ENCODE data around the gene RMI2.
A peak's percentile ranks its signal among the peaks of the same experiment; 100 is the strongest.
"Not testable (repeated sequence)": the region's sequence is repeated elsewhere in the genome, so short reads cannot be mapped to it uniquely, and the experiment has no call there.

The RMI2 gene

DNA sequence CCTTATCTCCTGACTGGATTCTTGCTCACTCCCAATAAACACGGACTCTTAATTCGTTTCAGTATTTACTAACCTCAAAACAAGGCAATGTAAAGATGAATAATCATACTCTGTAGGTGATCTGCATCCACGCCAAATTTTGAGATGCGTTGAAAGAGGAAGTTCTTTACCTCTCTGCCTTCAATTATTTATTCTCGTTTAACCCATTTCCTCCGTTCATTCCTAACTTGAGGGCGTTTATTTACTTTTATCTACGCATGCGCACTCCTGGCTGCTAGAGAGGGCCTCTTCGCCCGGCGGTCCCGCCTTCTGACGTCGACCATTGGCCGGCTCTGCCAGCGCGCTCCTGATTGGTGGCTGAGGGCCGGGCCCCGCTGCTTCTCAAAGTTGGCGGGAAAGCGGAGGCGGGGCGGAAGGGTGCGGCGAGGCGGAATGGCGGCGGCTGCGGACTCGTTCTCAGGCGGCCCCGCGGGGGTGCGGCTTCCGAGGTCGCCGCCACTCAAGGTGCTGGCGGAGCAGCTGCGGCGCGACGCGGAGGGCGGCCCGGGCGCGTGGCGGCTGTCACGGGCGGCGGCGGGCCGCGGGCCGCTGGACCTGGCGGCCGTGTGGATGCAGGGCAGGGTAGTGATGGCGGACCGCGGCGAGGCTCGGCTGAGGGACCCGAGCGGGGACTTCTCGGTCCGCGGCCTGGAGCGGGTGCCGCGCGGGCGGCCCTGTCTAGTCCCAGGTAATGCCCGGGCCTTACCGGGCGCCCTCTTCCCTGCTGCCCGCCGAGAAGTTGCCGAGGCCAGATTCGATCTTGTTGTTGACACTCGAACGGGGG, at the start of gene RMI2:
Gene RMI2 (plus strand): TSS at position 420 of the 823 bp plus-strand sequence. CDS start 13 bp downstream, at position 433.
- peak within 1 kb of the TSS; percentile 64 to 96 for H3K4me3 ChIP-seq (ENCODE audit: low read length in 2 of 2)
- H3K27ac ChIP-seq (ENCODE audit: low read depth in 2 of 2, low read length in 2 of 2) = no peak within 1 kb of the TSS
- no peaks in the 10 kb centered on the region for H3K36me3 ChIP-seq (ENCODE audit: control insufficient read depth in 2 of 2, insufficient read depth in 2 of 2, low read length in 2 of 2)
- H3K9me3 ChIP-seq (ENCODE audit: control insufficient read depth in 2 of 2, low read length in 2 of 2) = no peaks in the 10 kb centered on the region
- peaks cover 3 to 13% of the 10 kb centered on the region in 2 donors for H3K4me1 ChIP-seq (ENCODE audit: control insufficient read depth in 2 of 2, insufficient read depth in 2 of 2, low read length in 2 of 2)
- H3K27me3 ChIP-seq (ENCODE audit: control insufficient read depth in 2 of 2, insufficient read depth in 2 of 2, low read length in 2 of 2) = no peaks in the 10 kb centered on the region
- peak within 1 kb of the TSS; percentile 54 to 67 for H3K9ac ChIP-seq (ENCODE audit: low read depth in 1 of 2, low read length in 2 of 2)

DNA sequence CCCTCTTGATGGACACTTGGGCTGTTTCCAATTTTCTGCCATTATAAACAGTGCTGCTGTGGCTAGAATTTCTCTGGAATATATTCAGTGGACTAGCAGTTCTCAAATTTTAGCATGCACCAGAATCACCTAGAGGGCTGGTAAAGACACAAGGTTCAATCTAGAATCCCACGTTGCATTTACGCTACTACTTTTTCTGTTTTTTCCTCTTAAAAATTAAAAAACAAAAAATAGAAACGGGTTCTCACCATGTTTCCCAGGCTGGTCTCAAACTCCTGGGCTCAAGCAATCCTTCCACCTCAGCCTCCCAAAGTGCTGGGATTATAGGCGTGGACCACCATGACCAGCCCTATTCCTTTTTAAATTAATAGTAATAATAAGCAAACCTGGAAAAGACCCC, 49.6 kb upstream of the RMI2 start:
- no peak overlapping the region for H3K4me3 ChIP-seq (ENCODE audit: low read length in 2 of 2)
- no peaks in the 10 kb centered on the region for H3K9me3 ChIP-seq (ENCODE audit: control insufficient read depth in 2 of 2, low read length in 2 of 2)
- H3K9ac ChIP-seq (ENCODE audit: low read depth in 1 of 2, low read length in 2 of 2) = no peak overlapping the region
- H3K27ac ChIP-seq (ENCODE audit: low read depth in 2 of 2, low read length in 2 of 2) = no peak overlapping the region
- H3K36me3 ChIP-seq (ENCODE audit: control insufficient read depth in 2 of 2, insufficient read depth in 2 of 2, low read length in 2 of 2) = no peaks in the 10 kb centered on the region
- H3K27me3 ChIP-seq (ENCODE audit: control insufficient read depth in 2 of 2, insufficient read depth in 2 of 2, low read length in 2 of 2) = no peaks in the 10 kb centered on the region
- H3K4me1 ChIP-seq (ENCODE audit: control insufficient read depth in 2 of 2, insufficient read depth in 2 of 2, low read length in 2 of 2) = peaks cover 12 to 14% of the 10 kb centered on the region in 2 donors

DNA sequence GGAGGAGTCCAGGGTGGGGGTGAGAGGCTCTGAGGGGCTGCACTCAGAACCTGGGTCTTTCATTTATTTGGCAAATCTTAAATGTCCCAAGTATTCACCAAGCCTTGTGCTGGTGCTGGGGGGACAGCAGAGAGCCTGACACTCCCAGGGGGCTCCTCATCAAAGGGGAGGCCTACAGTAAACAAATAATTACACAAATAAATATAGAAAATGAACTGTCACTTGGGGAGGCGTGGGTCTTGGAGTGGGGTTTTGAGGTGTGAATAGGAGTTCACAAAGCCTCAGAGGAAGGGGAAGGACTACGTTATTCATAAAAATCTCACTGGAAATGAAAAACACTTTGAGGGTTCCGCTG, 48.9 kb upstream of the RMI2 start:
- Histone ChIP-seq H3K4me3 (ENCODE audit: low read length in 2 of 2) (no peak overlapping the region), H3K4me1 (ENCODE audit: control insufficient read depth in 2 of 2, insufficient read depth in 2 of 2, low read length in 2 of 2) (peaks cover 12 to 14% of the 10 kb centered on the region in 2 donors), H3K9me3 (ENCODE audit: control insufficient read depth in 2 of 2, low read length in 2 of 2) (no peaks in the 10 kb centered on the region), H3K27me3 (ENCODE audit: control insufficient read depth in 2 of 2, insufficient read depth in 2 of 2, low read length in 2 of 2) (no peaks in the 10 kb centered on the region), H3K36me3 (ENCODE audit: control insufficient read depth in 2 of 2, insufficient read depth in 2 of 2, low read length in 2 of 2) (no peaks in the 10 kb centered on the region), H3K27ac (ENCODE audit: low read depth in 2 of 2, low read length in 2 of 2) (no peak overlapping the region), H3K9ac (ENCODE audit: low read depth in 1 of 2, low read length in 2 of 2) (no peak overlapping the region)

DNA sequence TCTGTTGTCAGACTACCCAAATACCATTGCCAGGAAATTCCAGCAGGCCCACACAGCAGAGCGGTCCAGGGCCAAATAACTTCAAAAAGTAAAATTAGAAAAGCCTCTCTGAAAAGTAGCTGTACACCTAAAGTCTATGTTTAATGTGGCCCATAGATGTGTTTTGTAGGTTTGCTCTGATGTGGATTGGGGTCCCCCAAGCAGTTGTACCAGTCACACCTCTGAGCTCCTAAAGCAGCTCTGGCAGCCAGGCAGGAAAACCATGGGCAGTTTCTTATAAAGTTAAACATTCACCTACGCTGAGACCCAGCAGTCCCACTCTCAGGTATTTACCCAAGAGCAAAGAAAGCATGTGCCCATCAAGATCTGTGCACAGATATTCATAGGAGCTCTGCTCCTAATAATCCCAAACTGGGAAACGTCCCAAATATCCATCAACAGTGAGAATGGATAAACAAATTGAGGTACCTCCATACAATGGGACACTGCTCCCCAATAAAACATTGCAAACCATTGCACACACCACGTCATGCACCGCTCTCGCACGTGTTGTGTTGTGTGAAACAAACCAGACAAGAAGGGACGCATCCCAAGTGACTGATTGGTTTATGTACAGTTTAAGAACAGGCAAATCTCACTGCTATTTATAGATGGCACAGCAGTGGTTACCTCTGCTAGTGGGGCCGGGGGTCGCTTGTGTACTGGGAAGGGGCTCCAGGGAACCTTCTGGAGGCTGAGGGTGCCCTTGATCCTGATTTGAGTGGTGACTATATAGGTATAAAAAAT, 48.4 kb upstream of the RMI2 start:
- peak overlapping the region in 1 of 2 donors; percentile 34 for H3K9ac ChIP-seq (ENCODE audit: low read depth in 1 of 2, low read length in 2 of 2)
- H3K27ac ChIP-seq (ENCODE audit: low read depth in 2 of 2, low read length in 2 of 2) = no peak overlapping the region
- no peaks in the 10 kb centered on the region for H3K36me3 ChIP-seq (ENCODE audit: control insufficient read depth in 2 of 2, insufficient read depth in 2 of 2, low read length in 2 of 2)
- H3K9me3 ChIP-seq (ENCODE audit: control insufficient read depth in 2 of 2, low read length in 2 of 2) = no peaks in the 10 kb centered on the region
- peak overlapping the region; percentile 33 to 60 for H3K4me3 ChIP-seq (ENCODE audit: low read length in 2 of 2)
- peaks cover 12 to 14% of the 10 kb centered on the region in 2 donors for H3K4me1 ChIP-seq (ENCODE audit: control insufficient read depth in 2 of 2, insufficient read depth in 2 of 2, low read length in 2 of 2)
- H3K27me3 ChIP-seq (ENCODE audit: control insufficient read depth in 2 of 2, insufficient read depth in 2 of 2, low read length in 2 of 2) = no peaks in the 10 kb centered on the region

DNA sequence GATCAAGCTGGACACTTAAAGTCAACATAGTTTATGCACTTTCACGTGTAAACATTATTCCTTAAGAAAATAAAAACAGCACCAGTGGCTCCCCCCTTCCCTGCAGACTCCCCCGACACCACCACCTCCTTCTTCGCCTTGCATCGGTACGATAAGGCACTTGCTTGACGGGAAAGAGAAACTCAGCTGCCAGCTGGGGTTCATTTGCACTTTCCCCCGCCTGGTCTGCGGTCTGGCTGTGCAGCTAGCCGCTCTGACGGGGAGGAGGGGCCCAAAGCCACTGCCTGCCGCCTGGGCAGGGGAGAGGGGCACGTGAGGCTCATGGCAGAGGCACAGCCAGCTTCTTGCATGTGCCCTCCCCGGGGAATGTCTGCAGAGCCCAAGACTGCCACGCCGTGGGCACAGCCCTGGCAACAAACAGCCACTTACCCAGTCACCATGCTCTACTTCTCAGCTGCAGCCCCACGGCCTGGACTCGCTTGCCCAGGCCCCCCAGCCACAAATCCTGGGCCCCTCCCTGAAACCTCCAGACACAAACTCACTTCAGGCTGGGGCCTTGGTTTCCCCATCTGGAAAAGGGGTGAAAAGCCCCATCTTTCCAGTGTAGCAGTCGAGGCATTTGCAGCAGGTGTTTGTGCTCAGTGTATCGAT, 47.6 kb upstream of the RMI2 start:
- H3K27ac ChIP-seq (ENCODE audit: low read depth in 2 of 2, low read length in 2 of 2) = peak overlapping the region in 1 of 2 donors; percentile 43
- no peaks in the 10 kb centered on the region for H3K27me3 ChIP-seq (ENCODE audit: control insufficient read depth in 2 of 2, insufficient read depth in 2 of 2, low read length in 2 of 2)
- H3K36me3 ChIP-seq (ENCODE audit: control insufficient read depth in 2 of 2, insufficient read depth in 2 of 2, low read length in 2 of 2) = no peaks in the 10 kb centered on the region
- H3K9me3 ChIP-seq (ENCODE audit: control insufficient read depth in 2 of 2, low read length in 2 of 2) = no peaks in the 10 kb centered on the region
- H3K4me3 ChIP-seq (ENCODE audit: low read length in 2 of 2) = peak overlapping the region; percentile 33 to 60
- peaks cover 12 to 14% of the 10 kb centered on the region in 2 donors for H3K4me1 ChIP-seq (ENCODE audit: control insufficient read depth in 2 of 2, insufficient read depth in 2 of 2, low read length in 2 of 2)
- H3K9ac ChIP-seq (ENCODE audit: low read depth in 1 of 2, low read length in 2 of 2) = peak overlapping the region in 1 of 2 donors; percentile 34

DNA sequence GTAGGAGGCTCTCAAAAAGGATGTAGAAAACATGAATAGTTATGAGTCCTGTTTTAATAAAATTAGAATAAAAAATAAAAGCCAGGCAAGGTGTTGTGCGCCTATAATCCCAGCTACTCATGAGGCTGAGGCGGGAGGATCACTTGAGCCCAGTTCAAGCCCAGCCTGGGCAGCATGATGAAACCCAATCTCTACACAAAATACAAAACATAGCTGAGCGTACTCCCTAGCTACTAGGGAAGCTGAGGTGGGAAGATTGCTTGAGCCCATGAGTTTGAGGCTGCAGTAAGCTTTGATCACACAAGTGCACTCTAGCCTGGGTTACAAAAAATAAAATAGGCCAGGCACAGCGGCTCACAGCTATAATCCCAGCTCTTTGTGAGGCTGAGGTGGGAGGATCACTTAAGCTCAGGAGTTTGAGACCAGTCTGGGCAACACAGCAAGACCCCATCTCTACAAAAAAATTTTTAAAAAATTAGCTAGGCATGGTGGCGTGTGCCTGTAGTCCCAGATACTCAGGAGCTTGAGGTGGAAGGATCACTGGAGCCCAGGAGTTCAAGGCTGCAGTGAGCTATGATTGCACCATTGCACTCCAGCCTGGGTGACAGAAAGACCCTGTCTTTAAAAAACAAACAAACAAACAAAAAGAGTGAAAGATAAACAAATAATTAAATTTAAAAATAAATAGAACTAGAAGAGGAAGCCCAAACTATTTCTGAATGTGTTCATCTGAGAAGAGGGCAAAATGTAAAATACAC, 46.9 kb upstream of the RMI2 start:
- no peak overlapping the region for H3K9ac ChIP-seq (ENCODE audit: low read depth in 1 of 2, low read length in 2 of 2)
- H3K9me3 ChIP-seq (ENCODE audit: control insufficient read depth in 2 of 2, low read length in 2 of 2) = no peaks in the 10 kb centered on the region
- no peak overlapping the region for H3K27ac ChIP-seq (ENCODE audit: low read depth in 2 of 2, low read length in 2 of 2)
- no peaks in the 10 kb centered on the region for H3K27me3 ChIP-seq (ENCODE audit: control insufficient read depth in 2 of 2, insufficient read depth in 2 of 2, low read length in 2 of 2)
- no peak overlapping the region for H3K4me3 ChIP-seq (ENCODE audit: low read length in 2 of 2)
- H3K4me1 ChIP-seq (ENCODE audit: control insufficient read depth in 2 of 2, insufficient read depth in 2 of 2, low read length in 2 of 2) = peaks cover 12 to 14% of the 10 kb centered on the region in 2 donors
- H3K36me3 ChIP-seq (ENCODE audit: control insufficient read depth in 2 of 2, insufficient read depth in 2 of 2, low read length in 2 of 2) = no peaks in the 10 kb centered on the region

DNA sequence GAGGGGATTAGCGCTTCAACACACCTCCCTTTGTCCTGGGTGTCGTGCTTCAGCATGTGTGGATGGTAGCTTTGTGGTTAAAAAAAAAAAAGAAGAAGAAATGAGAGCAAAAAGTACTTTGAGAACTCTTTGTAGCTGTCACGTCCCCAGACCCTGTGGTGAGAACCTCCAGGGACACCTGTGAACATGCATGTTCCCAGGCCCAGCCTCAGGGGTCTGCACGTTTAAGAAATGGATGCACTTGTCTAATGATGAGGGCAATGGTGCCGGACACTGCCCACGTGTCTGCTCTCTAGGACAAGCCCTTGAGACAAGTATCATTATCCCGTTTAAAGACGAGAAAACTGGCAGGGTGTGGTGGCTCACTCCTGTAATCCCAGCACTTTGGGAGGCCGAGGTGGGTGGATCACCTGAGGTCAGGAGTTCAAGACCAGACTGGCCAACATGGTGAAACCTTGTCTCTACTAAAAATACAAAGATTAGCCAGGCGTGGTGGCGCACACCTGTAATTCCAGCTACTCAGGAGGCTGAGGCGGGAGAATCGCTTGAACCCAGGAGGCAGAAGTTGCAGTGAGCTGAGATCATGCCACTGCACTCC, 46.2 kb upstream of the RMI2 start:
- not testable (repeated sequence) for H3K4me3 ChIP-seq (ENCODE audit: low read length in 2 of 2); H3K9ac ChIP-seq (ENCODE audit: low read depth in 1 of 2, low read length in 2 of 2); H3K9me3 ChIP-seq (ENCODE audit: control insufficient read depth in 2 of 2, low read length in 2 of 2); H3K27ac ChIP-seq (ENCODE audit: low read depth in 2 of 2, low read length in 2 of 2); H3K36me3 ChIP-seq (ENCODE audit: control insufficient read depth in 2 of 2, insufficient read depth in 2 of 2, low read length in 2 of 2); H3K27me3 ChIP-seq (ENCODE audit: control insufficient read depth in 2 of 2, insufficient read depth in 2 of 2, low read length in 2 of 2)
- peaks cover 12 to 14% of the 10 kb centered on the region in 2 donors for H3K4me1 ChIP-seq (ENCODE audit: control insufficient read depth in 2 of 2, insufficient read depth in 2 of 2, low read length in 2 of 2)

DNA sequence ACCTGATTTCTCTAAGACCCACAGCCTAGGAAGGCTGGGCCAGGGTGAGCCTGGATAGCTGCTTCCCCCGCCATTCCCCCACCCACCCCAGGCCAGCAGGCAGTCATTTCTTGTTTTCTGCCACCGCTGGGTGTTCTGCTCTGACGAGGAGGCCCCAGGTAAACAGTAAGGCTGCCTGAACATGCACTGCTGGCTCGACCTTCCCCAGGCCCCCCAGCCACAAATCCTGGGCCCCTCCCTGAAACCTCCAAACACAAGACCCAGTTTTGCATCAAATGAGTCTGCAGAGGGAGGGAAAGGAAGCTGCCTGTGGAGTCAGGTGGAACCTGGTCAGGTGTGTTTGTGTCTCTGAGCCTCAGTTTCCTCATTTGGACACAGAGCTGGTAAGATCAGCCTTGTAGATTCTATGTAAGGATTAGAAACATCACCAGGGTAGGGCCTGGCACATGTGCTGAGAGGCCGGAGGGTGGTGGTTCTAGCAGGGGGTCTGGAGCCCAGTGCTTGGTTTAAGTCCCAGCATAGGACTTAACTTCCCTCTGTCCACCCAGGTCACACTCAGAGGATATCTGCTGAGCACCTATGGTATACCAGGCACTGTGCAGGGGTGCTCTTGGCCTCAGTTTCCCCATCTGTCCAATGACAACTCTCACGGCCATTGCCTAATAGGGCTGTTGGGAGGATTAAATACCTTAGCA, 45.2 kb upstream of the RMI2 start:
- no peak overlapping the region for H3K27ac ChIP-seq (ENCODE audit: low read depth in 2 of 2, low read length in 2 of 2)
- H3K9ac ChIP-seq (ENCODE audit: low read depth in 1 of 2, low read length in 2 of 2) = no peak overlapping the region
- no peak overlapping the region for H3K4me3 ChIP-seq (ENCODE audit: low read length in 2 of 2)
- H3K36me3 ChIP-seq (ENCODE audit: control insufficient read depth in 2 of 2, insufficient read depth in 2 of 2, low read length in 2 of 2) = no peaks in the 10 kb centered on the region
- H3K9me3 ChIP-seq (ENCODE audit: control insufficient read depth in 2 of 2, low read length in 2 of 2) = no peaks in the 10 kb centered on the region
- peaks cover 12 to 14% of the 10 kb centered on the region in 2 donors for H3K4me1 ChIP-seq (ENCODE audit: control insufficient read depth in 2 of 2, insufficient read depth in 2 of 2, low read length in 2 of 2)
- no peaks in the 10 kb centered on the region for H3K27me3 ChIP-seq (ENCODE audit: control insufficient read depth in 2 of 2, insufficient read depth in 2 of 2, low read length in 2 of 2)

DNA sequence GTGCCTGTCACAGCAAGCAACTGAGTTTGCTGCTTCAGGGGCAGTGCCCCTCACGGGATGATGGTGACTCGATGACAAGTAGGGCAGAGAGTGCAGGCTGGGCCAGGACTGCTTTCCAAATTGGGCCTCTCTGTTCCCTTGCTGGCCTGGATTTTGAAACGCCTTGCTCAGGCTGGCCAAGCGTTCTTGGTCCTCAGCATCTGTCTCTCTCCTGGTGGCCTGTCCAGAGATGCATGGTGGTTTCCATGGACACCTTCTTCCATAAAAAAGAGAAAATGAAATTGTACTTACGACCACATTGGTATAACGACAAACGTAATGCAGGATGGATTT, 44.7 kb upstream of the RMI2 start:
- H3K36me3 ChIP-seq (ENCODE audit: control insufficient read depth in 2 of 2, insufficient read depth in 2 of 2, low read length in 2 of 2) = no peaks in the 10 kb centered on the region
- H3K27ac ChIP-seq (ENCODE audit: low read depth in 2 of 2, low read length in 2 of 2) = no peak overlapping the region
- no peaks in the 10 kb centered on the region for H3K27me3 ChIP-seq (ENCODE audit: control insufficient read depth in 2 of 2, insufficient read depth in 2 of 2, low read length in 2 of 2)
- peaks cover 12 to 14% of the 10 kb centered on the region in 2 donors for H3K4me1 ChIP-seq (ENCODE audit: control insufficient read depth in 2 of 2, insufficient read depth in 2 of 2, low read length in 2 of 2)
- H3K9me3 ChIP-seq (ENCODE audit: control insufficient read depth in 2 of 2, low read length in 2 of 2) = no peaks in the 10 kb centered on the region
- H3K9ac ChIP-seq (ENCODE audit: low read depth in 1 of 2, low read length in 2 of 2) = no peak overlapping the region
- H3K4me3 ChIP-seq (ENCODE audit: low read length in 2 of 2) = no peak overlapping the region

Measured in mucosa of rectum (tissue), 2 donors.